MM.1S (cell line): ENCODE measurements around the gene HABP4.

Experiments
- DNase-seq: peaks from one replicate; pipeline ENCODE4 v3.0.0-alpha.2; 2015
- H2AFZ ChIP-seq: fragments of 300-600 bp; sonication (generic); 2 replicates; pipeline ENCODE4 v1.6.0; 2016; ENCODE audit warnings: antibody characterized with exemption, low read length
- H3F3A ChIP-seq: fragments of 300-600 bp; sonication (generic); 2 replicates; pipeline ENCODE4 v1.6.1; 2016; ENCODE audit warnings: mild to moderate bottlenecking, antibody characterized with exemption, low read length, moderate library complexity, mixed read lengths; ENCODE audit not compliant: insufficient read depth
- H3K27ac ChIP-seq: fragments of 300-600 bp; sonication (generic); 2 replicates; pipeline ENCODE4 v1.5.1; 2016; ENCODE audit warnings: mild to moderate bottlenecking, low read length
- H3K27me3 ChIP-seq: fragments of 300-600 bp; sonication (generic); replicated peaks from 2 replicates; pipeline ENCODE4 v1.6.0; 2016; ENCODE audit warnings: low read length; ENCODE audit not compliant: insufficient read depth
- H3K36me3 ChIP-seq: fragments of 300-600 bp; sonication (generic); replicated peaks from 2 replicates; pipeline ENCODE4 v1.6.1; 2016; ENCODE audit warnings: mild to moderate bottlenecking, low read length, mixed read lengths; ENCODE audit not compliant: insufficient read depth
- H3K4me1 ChIP-seq: fragments of 300-600 bp; sonication (generic); 2 replicates; pipeline ENCODE4 v1.6.1; 2016; ENCODE audit warnings: low read length, mixed read lengths
- H3K4me2 ChIP-seq: fragments of 300-600 bp; sonication (generic); 2 replicates; pipeline ENCODE4 v1.6.0; 2016; ENCODE audit warnings: low read depth, low read length
- H3K4me3 ChIP-seq: fragments of 300-600 bp; sonication (generic); 2 replicates; pipeline ENCODE4 v1.5.1; 2016; ENCODE audit warnings: low read length, mixed read lengths
- H3K79me2 ChIP-seq: fragments of 300-600 bp; sonication (generic); 2 replicates; pipeline ENCODE4 v1.6.1; 2016; ENCODE audit warnings: mixed run types, low read length, mixed read lengths
- H3K9ac ChIP-seq: fragments of 300-600 bp; sonication (generic); 2 replicates; pipeline ENCODE4 v1.6.1; 2016; ENCODE audit warnings: low read length, mixed read lengths
- H3K9me2 ChIP-seq: fragments of 300-600 bp; sonication (generic); replicated peaks from 2 replicates; pipeline ENCODE4 v1.6.1; 2016; ENCODE audit warnings: mild to moderate bottlenecking, low read length, mixed read lengths; ENCODE audit not compliant: insufficient read depth
- H3K9me3 ChIP-seq: fragments of 300-600 bp; sonication (generic); replicated peaks from 2 replicates; pipeline ENCODE4 v1.6.1; 2016; ENCODE audit warnings: mild to moderate bottlenecking, low read length, mixed read lengths; ENCODE audit not compliant: insufficient read depth
- H4K20me1 ChIP-seq: fragments of 300-600 bp; sonication (generic); 2 replicates; pipeline ENCODE4 v1.6.1; 2016; ENCODE audit warnings: mild to moderate bottlenecking, low read length, moderate library complexity, mixed read lengths; ENCODE audit not compliant: insufficient read depth
- CTCF ChIP-seq: fragments of 300-600 bp; sonication (generic); IDR thresholded peaks from 2 replicates; pipeline ENCODE4 v1.5.1; 2016; ENCODE audit warnings: antibody characterized with exemption, low read length, mixed read lengths
- EZH2 ChIP-seq: fragments of 300-600 bp; sonication (generic); optimal IDR thresholded peaks from 2 replicates; pipeline ENCODE3; 2017; ENCODE audit warnings: low read depth, mild to moderate bottlenecking, antibody characterized with exemption, low read length, mixed read lengths
- EZH2phosphoT487 ChIP-seq: fragments of 300-600 bp; sonication (generic); IDR thresholded peaks from 2 replicates; pipeline ENCODE4 v1.6.1; 2018; ENCODE audit warnings: antibody characterized with exemption, low read length

The HABP4 gene

GRCh38 chr9:96430377-96430776 is 19.6 kb upstream of the HABP4 start:
- Histone ChIP-seq H3K27me3 (no peaks in the 10 kb centered on the region), H3K4me1 (no peaks in the 10 kb centered on the region), H3K4me3 (no peak overlapping the region)

GRCh38 chr9:96435345-96435744 is 14.6 kb upstream of the HABP4 start:
- H3K9ac ChIP-seq = no peak overlapping the region
- H3K4me1 ChIP-seq = no peaks in the 10 kb centered on the region
- no peaks in the 10 kb centered on the region for H3F3A ChIP-seq
- no peaks in the 10 kb centered on the region for H3K79me2 ChIP-seq
- H3K4me2 ChIP-seq = no peak overlapping the region
- TF ChIP-seq EZH2phosphoT487 (no peak), CTCF (no peak), EZH2 (no peak)
- no peak overlapping the region for H3K4me3 ChIP-seq
- no peak overlapping the region for H2AFZ ChIP-seq
- H3K9me3 ChIP-seq = no peaks in the 10 kb centered on the region
- H3K27me3 ChIP-seq = no peaks in the 10 kb centered on the region
- H3K36me3 ChIP-seq = no peaks in the 10 kb centered on the region
- no peak for DNase-seq
- H3K9me2 ChIP-seq = no peaks in the 10 kb centered on the region
- no peaks in the 10 kb centered on the region for H4K20me1 ChIP-seq
- H3K27ac ChIP-seq = no peak overlapping the region

More at GRCh38 chr9:96430377-96430776, 19.6 kb upstream of the HABP4 start:
- H4K20me1 ChIP-seq = no peaks in the 10 kb centered on the region
- no peak for DNase-seq
- H3K27ac ChIP-seq = no peak overlapping the region
- no peak overlapping the region for H3K9ac ChIP-seq
- no peaks in the 10 kb centered on the region for H3K36me3 ChIP-seq
- no peaks in the 10 kb centered on the region for H3K9me2 ChIP-seq
- H2AFZ ChIP-seq = no peak overlapping the region
- TF ChIP-seq EZH2phosphoT487 (no peak), EZH2 (no peak), CTCF (no peak)
- H3K4me2 ChIP-seq = no peak overlapping the region
- no peaks in the 10 kb centered on the region for H3K79me2 ChIP-seq
- H3K9me3 ChIP-seq = no peaks in the 10 kb centered on the region
- H3F3A ChIP-seq = no peaks in the 10 kb centered on the region

- Histone ChIP-seq H4K20me1 (no peaks in the 10 kb centered on the region), H3K4me3 (no peak overlapping the region), H3K27me3 (no peaks in the 10 kb centered on the region), H3K9ac (no peak overlapping the region), H3F3A (no peaks in the 10 kb centered on the region), H3K9me3 (no peaks in the 10 kb centered on the region), H3K27ac (no peak overlapping the region), H3K4me2 (no peak overlapping the region), H3K4me1 (no peaks in the 10 kb centered on the region), H2AFZ (no peak overlapping the region), H3K9me2 (no peaks in the 10 kb centered on the region), H3K36me3 (no peaks in the 10 kb centered on the region), H3K79me2 (no peaks in the 10 kb centered on the region)
- no peak for DNase-seq
- TF ChIP-seq EZH2phosphoT487 (no peak), CTCF (no peak), EZH2 (no peak)
Measured at GRCh38 chr9:96436063-96436455, 13.9 kb upstream of the HABP4 start.
